ENCODE measurements around the gene SNX33. TPM values are rescaled to one million over a fixed set of nuclear protein-coding genes. Genes with fewer than 3 reads are reported as not detected.

SNX33 gene
- total and polyA plus RNA-seq, 8 donors, result 21.4 to 34.7 (median 23.0) TPM

Other genes with a start within 250 kb of the SNX33 start
- gene SIN3A, start 196.2 kb upstream of the SNX33 start, total RNA-seq, result 10 to 100 TPM; 49.4 to 50.5 TPM
- 10 to 100 TPM; 60.8 to 67.5 (median 62.3) TPM for gene SIN3A, start 196.2 kb upstream of the SNX33 start, polyA plus RNA-seq (ENCODE audit: insufficient read length in 6 of 6)
- 10 to 100 TPM; 21.9 to 25.4 TPM for gene PTPN9, start 68.6 kb upstream of the SNX33 start, total RNA-seq
- gene PTPN9, start 68.6 kb upstream of the SNX33 start, polyA plus RNA-seq (ENCODE audit: insufficient read length in 6 of 6), result 10 to 100 TPM; 41.6 to 50.4 (median 44.6) TPM
- 10 to 100 TPM; 23.6 to 23.8 TPM for gene SNUPN, start 22.2 kb upstream of the SNX33 start, total RNA-seq
- gene SNUPN, start 22.2 kb upstream of the SNX33 start, polyA plus RNA-seq (ENCODE audit: insufficient read length in 6 of 6), result 10 to 100 TPM; 24.1 to 34.5 (median 27.7) TPM
- 10 to 100 TPM; 52.8 to 69.9 TPM for gene IMP3, start 7.7 kb upstream of the SNX33 start, total RNA-seq
- 10 to 100 TPM; 38.6 to 48.6 (median 43.9) TPM for gene IMP3, start 7.7 kb upstream of the SNX33 start, polyA plus RNA-seq (ENCODE audit: insufficient read length in 6 of 6)
- gene CSPG4, start 64.9 kb downstream of the SNX33 start, total RNA-seq, result 10 to 100 TPM; 22.5 to 24.7 TPM
- 10 to 100 TPM; 18.4 to 36.1 (median 25.4) TPM for gene CSPG4, start 64.9 kb downstream of the SNX33 start, polyA plus RNA-seq (ENCODE audit: insufficient read length in 6 of 6)
- gene UBE2Q2, start 195.5 kb downstream of the SNX33 start, total RNA-seq, result 10 to 100 TPM; 30.4 to 31.4 TPM
- gene UBE2Q2, start 195.5 kb downstream of the SNX33 start, polyA plus RNA-seq (ENCODE audit: insufficient read length in 6 of 6), result 10 to 100 TPM; 52.1 to 64.6 (median 55.0) TPM